Measurements from ENCODE around the gene SF3A1. TPM values are rescaled to one million over a fixed set of nuclear protein-coding genes. Genes with fewer than 3 reads are reported as not detected.

Gene SF3A1
- total and polyA plus RNA-seq, 2 of the 8 experiments (the other 6 are each of a cell fraction or from before 2014, with no cell fraction given), result 27.8 to 285 TPM

DNA sequence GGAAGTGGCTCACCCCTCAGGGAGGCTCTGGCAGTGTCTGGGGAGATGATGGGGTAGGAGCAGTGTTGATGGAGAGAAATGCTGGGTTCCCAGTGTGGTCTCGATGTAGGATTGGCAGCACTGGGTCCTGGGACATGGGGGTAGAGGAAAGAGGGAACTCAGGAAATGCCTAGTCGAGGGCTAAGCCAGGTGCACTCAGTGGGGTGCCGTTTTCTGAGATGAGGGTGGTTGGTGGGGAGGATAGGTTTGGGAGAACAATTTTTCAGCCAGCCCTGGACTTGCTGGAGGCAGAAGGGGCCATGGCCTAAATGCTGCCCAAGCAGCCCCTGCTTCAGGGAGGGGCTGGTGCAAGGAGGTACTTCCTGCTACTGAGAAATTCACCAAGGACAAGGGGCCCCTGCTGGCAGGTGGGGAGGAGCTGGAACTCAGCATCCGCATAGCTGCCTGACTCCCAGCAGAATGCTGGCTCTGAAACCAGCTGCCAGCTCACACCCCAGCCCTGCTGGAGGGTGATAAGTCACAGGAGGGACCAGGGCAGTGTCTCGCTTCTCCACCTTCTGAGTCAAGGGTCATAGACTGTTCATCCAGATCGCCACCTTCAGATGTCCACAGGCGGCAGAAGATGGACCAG, 6.1 kb upstream of the SF3A1 start:
- Histone ChIP-seq H2BK20ac (ENCODE audit: low read length) (peak overlapping the region; percentile 93; the same call in 1 of the 2 replicates), H3K23me2 (ENCODE audit: low read depth, low read length) (no peaks in the 10 kb centered on the region), H3K4me3 (ENCODE audit: extremely low read depth in 1 of 4, insufficient read depth in 2 of 4, low read depth in 3 of 4, low read length in 4 of 4) (0 out of 8 replicates have a peak overlapping the region, but pooled peaks of 1 of the 4 experiments have one; percentile 2), H3K23ac (ENCODE audit: insufficient read length) (no peak overlapping the region), H3K79me2 (ENCODE audit: control insufficient read depth in 1 of 2, insufficient read depth in 2 of 2, low read length in 2 of 2) (0 out of 4 replicates have a peak, but pooled peaks cover 0 to 3% of the 10 kb centered on the region in 2 experiments), H4K5ac (ENCODE audit: insufficient read length, low read depth, low read length) (no peak overlapping the region), H3K14ac (ENCODE audit: insufficient read length) (no peak overlapping the region), H3K9ac (replicated peaks in 1 of 4; ENCODE audit: extremely low read depth in 1 of 4, low read depth in 3 of 4, low read length in 3 of 4) (no peak overlapping the region), H3K27ac (ENCODE audit: low read depth, low read length) (0 out of 2 replicates have a peak overlapping the region, but pooled peaks have one; percentile 15), H3K4me1 (replicated peaks in 1 of 4; ENCODE audit: control insufficient read depth in 3 of 4, insufficient read depth in 4 of 4, low read length in 3 of 4) (peaks cover 0 to 15% (median 11%) of the 10 kb centered on the region in 4 experiments; a peak in 5 of 7 replicates), H4K8ac (ENCODE audit: extremely low read depth, insufficient read depth, low read length) (no peak overlapping the region), H4K91ac (replicated peaks; ENCODE audit: insufficient read length, low read length) (no peak overlapping the region), H3K4ac (replicated peaks; ENCODE audit: insufficient read length, low read depth, low read length) (no peak overlapping the region), H3K36me3 (ENCODE audit: control insufficient read depth in 2 of 4, insufficient read depth in 4 of 4, low read length in 3 of 4) (peaks cover 0 to 3% (median 1%) of the 10 kb centered on the region in 4 experiments; a peak in 3 of 8 replicates), H4K20me1 (replicated peaks in 1 of 2; ENCODE audit: control insufficient read depth in 1 of 2, insufficient read depth in 2 of 2, low read length in 2 of 2) (no peaks in the 10 kb centered on the region), H2AK5ac (ENCODE audit: low read depth, low read length) (0 out of 2 replicates have a peak overlapping the region, but pooled peaks have one; percentile 48), H3K4me2 (ENCODE audit: insufficient read depth in 1 of 2, low read depth in 2 of 2, low read length in 2 of 2) (peak overlapping the region in 1 of 2 experiments; percentile 49; a peak in 2 of 4 replicates), H2BK15ac (ENCODE audit: low read length) (peak overlapping the region; percentile 7; the same call in 1 of the 2 replicates), H3K56ac (replicated peaks; ENCODE audit: insufficient read length, low read depth, low read length) (no peak overlapping the region), H2AFZ (ENCODE audit: low read length) (no peak overlapping the region), H3K79me1 (ENCODE audit: low read depth, low read length) (peaks cover 5% of the 10 kb centered on the region; the same call in 1 of the 2 replicates), H2BK120ac (replicated peaks; ENCODE audit: low read depth, low read length) (no peak overlapping the region), H2BK5ac (ENCODE audit: low read depth, low read length) (peak overlapping the region; percentile 76), H3K18ac (ENCODE audit: extremely low read depth, low read length) (no peak overlapping the region), H3K27me3 (replicated peaks in 1 of 4; ENCODE audit: control insufficient read depth in 3 of 4, extremely low read depth in 1 of 4, insufficient read depth in 3 of 4, low read length in 3 of 4) (no peaks in the 10 kb centered on the region), H3K9me3 (ENCODE audit: insufficient read depth in 2 of 2, low read depth in 1 of 2, low read length in 1 of 2) (no peaks in the 10 kb centered on the region), H2BK12ac (ENCODE audit: low read depth, low read length) (peak overlapping the region; percentile 71; the same call in 1 of the 2 replicates)
- POLR2A ChIA-PET (ENCODE audit: partially characterized antibody), result interaction anchor here (0.8 to 11.5 kb wide), 4 partner anchors 8 to 82 kb away, joined by 3 to 129 read pairs (median 4); no protein-coding TSS in a partner anchor
- FAIRE-seq (no peak), DNase-seq (ENCODE audit: low read depth in 1 of 2, low spot score in 2 of 2) (peak in 1 of 2 experiments; percentile 67)
- CTCF ChIA-PET (ENCODE audit: partially characterized antibody), result interaction anchor here (0.6 to 1.5 kb wide), 11 partner anchors 11 to 800 kb away, joined by 3 to 5 read pairs (median 3); partner anchors contain the start of gene SEC14L2
- 59% methylated on average over 6 of the region's 7 CpGs; no CpG with 5 or more reads in 1 of the 2 experiments for WGBS, 2 experiments (ENCODE audit: extremely low coverage in 1 of 2, insufficient coverage in 1 of 2, insufficient read length in 1 of 2, insufficient replicate concordance in 2 of 2, low coverage in 1 of 2, low lambda C conversion rate in 2 of 2, missing lambda C conversion rate in 1 of 2)
- TF ChIP-seq POLR2A (IDR thresholded peaks at IDR 0.05; ENCODE audit: control extremely low read depth in 1 of 2, low read depth in 2 of 2, low read length in 2 of 2), result 0 out of 3 replicates have a peak, but pooled peaks of 1 of the 2 experiments have one; percentile 23
- no peak for TF ChIP-seq ZNF274 (IDR thresholded peaks at IDR 0.05; ENCODE audit: borderline replicate concordance, extremely low read depth, low read length)
- peak; percentile 31; the same call in 1 of the 2 replicates for TF ChIP-seq GTF2F1 (IDR thresholded peaks at IDR 0.05; ENCODE audit: borderline replicate concordance, low read depth, low read length)
- TF ChIP-seq TCF12 (IDR thresholded peaks at IDR 0.05; ENCODE audit: low read depth, low read length), result peak; percentile 66; the same call in 1 of the 2 replicates
